H1 (cell line): ENCODE results near the gene TRAF1. TPM values are rescaled to one million over a fixed set of nuclear protein-coding genes. Genes with fewer than 3 reads are reported as not detected.

Experiments used
- EZH2 ChIP-seq: fragments of 200-600 bp; sonication (generic); IDR thresholded peaks from 2 replicates; pipeline ENCODE4 v1.7.1; 2012; ENCODE audit warnings: low read depth, mild to moderate bottlenecking, moderate library complexity, low read length, inconsistent platforms; ENCODE audit not compliant: severe bottlenecking
- SIX5 ChIP-seq: IDR thresholded peaks from 2 replicates; pipeline ENCODE4 v1.6.1; 2011; ENCODE audit warnings: mild to moderate bottlenecking, low read depth, low read length
- TAF7 ChIP-seq: optimal IDR thresholded peaks from 2 replicates; pipeline ENCODE3; 2011; ENCODE audit warnings: low read depth, mild to moderate bottlenecking, inconsistent platforms, low read length, moderate library complexity, borderline replicate concordance
- polyA plus RNA-seq, 7 experiments: library from polyadenylated mRNA; depleted of rRNA in 3 of 7; stranded (reverse) in 5 of 7; unstranded in 2 of 7; fragments of >200 nt in 5 of 7; fragments of 200-250 nt in 2 of 7; gene quantifications; 1 replicate in 5 of 7; 2 replicates in 1 of 7; 4 replicates in 1 of 7; pipeline versions ENCODE4 v1.2.1 to v1.2.3, GENCODE V29; 2011 to 2013; ENCODE audit warnings: missing spikeins in 2 of 7, mixed read lengths in 2 of 7
- total RNA-seq: library from RNA; stranded (reverse); fragmentation: NEBNext Ultra II Directional; extraction: Animal tissue kit (Norgen Biotek cat#: 25700); gene quantifications from 2 replicates; pipeline ENCODE4 v1.2.1, GENCODE V29; 2021

The TRAF1 gene
- total and polyA plus RNA-seq, 2 of the 8 experiments (the other 6 are each of a cell fraction or from before 2014, with no cell fraction given) = 1.6 to 3.2 TPM

DNA sequence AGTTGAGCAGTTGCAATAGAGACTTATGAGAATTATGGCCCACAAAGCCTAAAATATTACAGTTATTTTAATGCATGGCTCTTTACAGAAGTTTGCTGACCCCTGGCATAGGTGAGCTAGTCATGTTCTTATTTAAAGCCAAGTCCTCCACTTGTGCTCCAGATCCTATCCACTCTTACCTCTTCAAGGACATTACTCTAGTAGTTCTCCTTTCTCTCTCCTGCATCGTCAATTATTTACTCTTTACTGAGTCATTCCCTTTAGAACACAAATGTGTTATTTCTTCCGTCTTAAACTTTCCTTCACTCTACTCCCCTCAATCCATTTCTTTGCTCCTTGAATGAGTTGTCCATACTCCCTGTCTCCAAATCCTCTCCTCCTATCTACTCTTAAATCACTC is 20.6 kb upstream of the TRAF1 start (continued):
- TF ChIP-seq SIX5 (no peak), TAF7 (no peak), EZH2 (no peak)
- TF ChIP-seq, all 59 proteins: peak for 0
